Measurements from ENCODE around the gene RPA3. TPM values are rescaled to one million over a fixed set of nuclear protein-coding genes. Genes with fewer than 3 reads are reported as not detected.
"Not testable (repeated sequence)": the region's sequence is repeated elsewhere in the genome, so short reads cannot be mapped to it uniquely, and the experiment has no call there.

RPA3 gene
- total RNA-seq, 1 donor from 2014 or later = 16.3 TPM

GRCh38 chr7:7695111-7695817 lies 23.1 kb downstream of the RPA3 start:
- no peak for DNase-seq (ENCODE audit: low spot score)

GRCh38 chr7:7694542-7694941 lies 23.9 kb downstream of the RPA3 start:
- no peak for DNase-seq (ENCODE audit: low spot score)

GRCh38 chr7:7693881-7694280 lies 24.5 kb downstream of the RPA3 start:
- no peak for DNase-seq (ENCODE audit: low spot score)

- DNase-seq (ENCODE audit: low spot score) = no peak
Measured at GRCh38 chr7:7688956-7689355, 29.5 kb downstream of the RPA3 start.

GRCh38 chr7:7688310-7688709 lies 30.1 kb downstream of the RPA3 start:
- no peak for DNase-seq (ENCODE audit: low spot score)

GRCh38 chr7:7687800-7688199 lies 30.6 kb downstream of the RPA3 start:
- no peak for DNase-seq (ENCODE audit: low spot score)

GRCh38 chr7:7686811-7687508 lies 31.4 kb downstream of the RPA3 start:
- no peak for DNase-seq (ENCODE audit: low spot score)

- no peak for DNase-seq (ENCODE audit: low spot score)
Measured at GRCh38 chr7:7682861-7683260, 35.5 kb downstream of the RPA3 start.

- DNase-seq (ENCODE audit: low spot score) = no peak
Measured at GRCh38 chr7:7681936-7682329, 36.5 kb downstream of the RPA3 start.

GRCh38 chr7:7681191-7681935 lies 37.0 kb downstream of the RPA3 start:
- no peak for DNase-seq (ENCODE audit: low spot score)

GRCh38 chr7:7679640-7680039 lies 38.8 kb downstream of the RPA3 start:
- DNase-seq (ENCODE audit: low spot score) = not testable (repeated sequence)

GRCh38 chr7:7675686-7676085 lies 42.7 kb downstream of the RPA3 start:
- DNase-seq (ENCODE audit: low spot score) = no peak

- no peak for DNase-seq (ENCODE audit: low spot score)
Measured at GRCh38 chr7:7673240-7673550, 45.2 kb downstream of the RPA3 start.

- no peak for DNase-seq (ENCODE audit: low spot score)
Measured at GRCh38 chr7:7672545-7673239, 45.7 kb downstream of the RPA3 start.

GRCh38 chr7:7671361-7671760 lies 47.0 kb downstream of the RPA3 start:
- DNase-seq (ENCODE audit: low spot score) = no peak

- DNase-seq (ENCODE audit: low spot score) = no peak
Measured at GRCh38 chr7:7670490-7670889, 47.9 kb downstream of the RPA3 start.

- no peak for DNase-seq (ENCODE audit: low spot score)
Measured at GRCh38 chr7:7668706-7669105, 49.7 kb downstream of the RPA3 start.

GRCh38 chr7:7667187-7667586 lies 51.2 kb downstream of the RPA3 start:
- DNase-seq (ENCODE audit: low spot score) = no peak

GRCh38 chr7:7665031-7665430 lies 53.4 kb downstream of the RPA3 start:
- DNase-seq (ENCODE audit: low spot score) = no peak

- no peak for DNase-seq (ENCODE audit: low spot score)
Measured at GRCh38 chr7:7664291-7664690, 54.1 kb downstream of the RPA3 start.

GRCh38 chr7:7662527-7662926 lies 55.9 kb downstream of the RPA3 start:
- DNase-seq (ENCODE audit: low spot score) = no peak

GRCh38 chr7:7656459-7656858 lies 61.9 kb downstream of the RPA3 start:
- not testable (repeated sequence) for DNase-seq (ENCODE audit: low spot score)
